ENCODE results near the gene RASEF. TPM values are rescaled to one million over a fixed set of nuclear protein-coding genes. Genes with fewer than 3 reads are reported as not detected.

The RASEF gene
- total and polyA plus RNA-seq, 2 donors (not counting 1 experiment from before 2014, with no cell fraction given): not detected

DNA sequence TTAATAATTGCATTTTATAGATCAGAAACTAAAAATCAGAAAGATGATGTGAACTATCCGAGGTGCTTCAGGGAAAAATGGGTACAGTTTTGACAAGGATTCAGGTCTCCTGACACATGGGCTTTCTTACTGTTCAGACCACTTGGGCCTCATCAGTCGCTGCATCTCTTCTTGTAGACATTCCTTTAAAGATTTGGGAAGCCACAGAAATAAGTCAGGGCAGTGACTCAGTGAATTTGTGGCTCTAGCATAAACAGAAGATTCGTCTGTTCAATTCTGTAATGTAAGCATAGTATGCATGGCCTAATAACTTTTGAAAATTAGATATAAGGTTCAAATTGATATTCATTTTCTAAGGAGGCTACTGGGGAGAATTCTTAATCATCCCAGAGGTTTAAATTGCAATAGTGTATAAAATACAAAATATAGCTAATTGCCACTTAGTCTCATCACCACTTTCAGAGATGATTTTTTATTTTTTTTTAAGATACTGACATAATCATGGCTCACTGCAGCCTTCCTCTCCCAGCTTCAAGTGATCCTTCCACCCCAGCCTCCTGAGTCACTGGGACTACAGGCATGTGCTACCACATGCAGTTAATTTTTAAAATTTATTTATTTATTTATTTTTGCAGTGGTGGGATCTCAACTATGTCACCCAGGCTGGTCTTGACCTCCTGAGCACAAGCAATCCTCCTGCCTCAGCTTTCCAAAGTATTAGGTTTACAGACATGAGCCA is 48.9 kb downstream of the RASEF start:
- CTCF ChIA-PET: no interaction called here
- no peak for DNase-seq
- no peak overlapping the region for H3K9ac ChIP-seq (ENCODE audit: low read length)
- no peaks in the 10 kb centered on the region for H3K27me3 ChIP-seq (replicated peaks in 1 of 4; ENCODE audit: control extremely low read depth in 1 of 4, control insufficient read depth in 3 of 4, insufficient read depth in 4 of 4, low read length in 3 of 4)
- no peaks in the 10 kb centered on the region for H3K36me3 ChIP-seq (replicated peaks in 1 of 2; ENCODE audit: control extremely low read depth in 1 of 2, control insufficient read depth in 1 of 2, extremely low read depth in 1 of 2, insufficient read depth in 2 of 2, low read length in 1 of 2)
- Mint-ChIP-seq H3K27me3 (no peaks in the 10 kb centered on the region), H3K4me3 (no peak overlapping the region), H3K9me3 (ENCODE audit: insufficient read depth) (no peaks in the 10 kb centered on the region), H3K4me1 (peaks cover 1% of the 10 kb centered on the region), H3K27ac (no peak overlapping the region)
- H3K4me1 ChIP-seq (ENCODE audit: control insufficient read depth in 2 of 2, insufficient read depth in 2 of 2, low read length in 2 of 2): peaks cover 0 to 4% of the 10 kb centered on the region in 2 donors
- H3K4me2 ChIP-seq (replicated peaks; ENCODE audit: low read depth, low read length, poor library complexity, severe bottlenecking): no peak overlapping the region
- no peaks in the 10 kb centered on the region for H4K20me1 ChIP-seq (ENCODE audit: control insufficient read depth, insufficient read depth, low read length, poor library complexity, severe bottlenecking)
- no peak overlapping the region for H3K4me3 ChIP-seq (ENCODE audit: control extremely low read depth in 1 of 5, extremely low read depth in 1 of 5, insufficient read depth in 1 of 5, low read depth in 2 of 5, low read length in 4 of 5)
- POLR2A ChIA-PET: no interaction called here
- TF ChIP-seq EZH2 (IDR thresholded peaks at IDR 0.05; ENCODE audit: borderline replicate concordance, insufficient read depth, low read depth, low read length, poor library complexity, severe bottlenecking) (no peak), CTCF (IDR thresholded peaks at IDR 0.05) (no peak)
- H3K79me2 ChIP-seq (ENCODE audit: control insufficient read depth, insufficient read depth, low read length): no peaks in the 10 kb centered on the region
- H3K27ac ChIP-seq (ENCODE audit: low read length in 2 of 2): no peak overlapping the region
- WGBS (ENCODE audit: insufficient coverage): 93% methylated on average over 2 of the region's 3 CpGs
- H2AFZ ChIP-seq (ENCODE audit: insufficient read depth, low read depth, low read length, poor library complexity, severe bottlenecking): no peak overlapping the region
- ATAC-seq (ENCODE audit: low read depth): no peak
- intact Hi-C loops (cut with micrococcal nuclease): no loop called here
- H3K9me3 ChIP-seq (ENCODE audit: control extremely low read depth in 1 of 3, control insufficient read depth in 2 of 3, insufficient read depth in 1 of 3, low read length in 2 of 3): no peaks in the 10 kb centered on the region

DNA sequence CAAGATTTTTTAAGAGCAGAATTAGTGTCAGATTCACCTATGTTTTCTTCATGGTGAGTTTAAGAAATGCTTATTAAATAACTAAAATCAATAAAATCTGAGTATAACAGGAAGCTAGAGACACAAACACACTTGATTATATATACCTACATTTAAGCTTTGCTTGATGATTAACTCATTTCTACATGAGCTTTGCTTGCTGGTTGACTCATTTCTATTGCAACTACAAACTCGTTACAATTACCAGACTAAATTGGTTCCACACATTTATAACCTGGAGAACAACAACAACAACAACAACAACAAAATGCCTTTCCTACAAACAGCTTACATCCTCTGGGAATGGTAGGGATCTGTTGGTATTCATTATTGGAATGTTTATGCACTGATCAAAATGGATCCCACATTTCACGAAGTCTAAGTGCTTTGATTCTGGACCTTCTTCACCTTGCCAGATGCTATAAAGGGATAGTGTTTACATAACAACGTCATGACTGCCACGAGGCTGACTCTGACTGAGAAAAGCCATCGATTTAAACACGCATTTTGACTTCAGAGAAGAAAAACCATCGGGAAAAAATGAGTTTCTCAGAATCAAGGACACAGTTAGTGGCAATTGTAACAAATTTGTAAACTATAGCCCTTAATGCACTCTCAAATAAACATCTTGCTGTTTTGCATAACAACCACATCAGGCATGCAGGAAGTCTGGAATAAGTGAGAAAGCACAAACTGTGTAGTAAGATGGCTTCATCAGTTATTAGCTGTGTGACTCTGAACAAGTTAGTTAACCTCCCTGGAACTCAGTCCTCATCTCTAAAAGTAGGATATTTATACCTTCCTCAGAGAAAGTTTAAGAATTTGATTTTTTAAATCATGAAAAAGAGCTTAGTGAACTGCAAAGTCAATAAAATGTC is 49.8 kb downstream of the RASEF start:
- no peak overlapping the region for H3K4me3 Mint-ChIP-seq
- peaks cover 1% of the 10 kb centered on the region for H3K4me1 Mint-ChIP-seq
- H3K79me2 ChIP-seq (ENCODE audit: control insufficient read depth, insufficient read depth, low read length): no peaks in the 10 kb centered on the region
- DNase-seq (no peak), ATAC-seq (ENCODE audit: low read depth) (no peak)
- no peaks in the 10 kb centered on the region for H3K9me3 Mint-ChIP-seq (ENCODE audit: insufficient read depth)
- ChIA-PET CTCF (no interaction called here), POLR2A (no interaction called here)
- no peak overlapping the region for H3K4me3 ChIP-seq (ENCODE audit: control extremely low read depth in 1 of 5, extremely low read depth in 1 of 5, insufficient read depth in 1 of 5, low read depth in 2 of 5, low read length in 4 of 5)
- H3K27ac Mint-ChIP-seq: no peak overlapping the region
- H3K4me2 ChIP-seq (replicated peaks; ENCODE audit: low read depth, low read length, poor library complexity, severe bottlenecking): no peak overlapping the region
- H3K36me3 ChIP-seq (replicated peaks in 1 of 2; ENCODE audit: control extremely low read depth in 1 of 2, control insufficient read depth in 1 of 2, extremely low read depth in 1 of 2, insufficient read depth in 2 of 2, low read length in 1 of 2): no peaks in the 10 kb centered on the region
- H3K27ac ChIP-seq (ENCODE audit: low read length in 2 of 2): no peak overlapping the region
- WGBS (ENCODE audit: insufficient coverage): 96% methylated on average over 5 of the region's 7 CpGs
- H3K27me3 ChIP-seq (replicated peaks in 1 of 4; ENCODE audit: control extremely low read depth in 1 of 4, control insufficient read depth in 3 of 4, insufficient read depth in 4 of 4, low read length in 3 of 4): no peaks in the 10 kb centered on the region
- H3K27me3 Mint-ChIP-seq: peaks cover 3% of the 10 kb centered on the region
- TF ChIP-seq EZH2 (IDR thresholded peaks at IDR 0.05; ENCODE audit: borderline replicate concordance, insufficient read depth, low read depth, low read length, poor library complexity, severe bottlenecking) (no peak), CTCF (IDR thresholded peaks at IDR 0.05) (no peak)
- no peak overlapping the region for H2AFZ ChIP-seq (ENCODE audit: insufficient read depth, low read depth, low read length, poor library complexity, severe bottlenecking)
- no peaks in the 10 kb centered on the region for H4K20me1 ChIP-seq (ENCODE audit: control insufficient read depth, insufficient read depth, low read length, poor library complexity, severe bottlenecking)
- peaks cover 0 to 4% of the 10 kb centered on the region in 2 donors for H3K4me1 ChIP-seq (ENCODE audit: control insufficient read depth in 2 of 2, insufficient read depth in 2 of 2, low read length in 2 of 2)
- intact Hi-C loops (cut with micrococcal nuclease): no loop called here
- H3K9me3 ChIP-seq (ENCODE audit: control extremely low read depth in 1 of 3, control insufficient read depth in 2 of 3, insufficient read depth in 1 of 3, low read length in 2 of 3): no peaks in the 10 kb centered on the region
- no peak overlapping the region for H3K9ac ChIP-seq (ENCODE audit: low read length)
